GM10248 (cell line): ENCODE measurements around the gene CHID1.

Source experiments
- CTCF ChIA-PET: fragments of 300-600 bp; sonication (Branson Sonifier 250); formaldehyde crosslinking; extraction: SDS; loops from one replicate; lab custom pipeline; 2021; ENCODE audit warnings: antibody characterized with exemption; lab: Yijun Ruan, JAX
- POLR2A ChIA-PET: fragments of 350-650 bp; sonication (Branson Sonifier 250); formaldehyde crosslinking; extraction: SDS; loops from one replicate; lab custom pipeline; 2020; ENCODE audit warnings: antibody characterized with exemption; lab: Yijun Ruan, JAX
- DNase-seq: peaks from one replicate; pipeline ENCODE4 v3.0.0; 2012; ENCODE audit errors: extremely low spot score
- CTCF ChIP-seq: IDR thresholded peaks from 2 replicates; pipeline ENCODE4 v1.5.1; 2012; ENCODE audit warnings: mild to moderate bottlenecking, low read depth; ENCODE audit errors: extremely low read depth, missing control alignments, control extremely low read depth

Gene CHID1

GRCh38 chr11:907668-908067 lies 2.9 kb downstream of the CHID1 start:
- no peak for TF ChIP-seq CTCF
- no peak for DNase-seq
- ChIA-PET POLR2A (no interaction called here), CTCF (no interaction called here)

GRCh38 chr11:905952-906351 lies 4.7 kb downstream of the CHID1 start:
- POLR2A ChIA-PET, result no interaction called here
- CTCF ChIA-PET, result interaction anchor here (1.0 to 1.5 kb wide), 2 partner anchors 13 to 58 kb away, joined by 3 to 4 read pairs; no protein-coding TSS in a partner anchor
- TF ChIP-seq CTCF, result no peak
- DNase-seq, result no peak

- no peak for TF ChIP-seq CTCF
- DNase-seq, result no peak
- CTCF ChIA-PET, result interaction anchor here (1.5 kb wide), 1 partner anchor 56 kb away, joined by 4 read pairs; no protein-coding TSS in a partner anchor
- POLR2A ChIA-PET, result no interaction called here
Observed at GRCh38 chr11:904380-904779, 6.2 kb downstream of the CHID1 start.

- ChIA-PET POLR2A (no interaction called here), CTCF (no interaction called here)
- DNase-seq, result no peak
- TF ChIP-seq CTCF, result no peak
Observed at GRCh38 chr11:901452-902061, 9.1 kb downstream of the CHID1 start.

- ChIA-PET POLR2A (no interaction called here), CTCF (interaction anchor here (1.0 kb wide), 1 partner anchor 21 kb away, joined by 3 read pairs; no protein-coding TSS in a partner anchor)
- no peak for TF ChIP-seq CTCF
- no peak for DNase-seq
Observed at GRCh38 chr11:900545-900944, 10.1 kb downstream of the CHID1 start.

- CTCF ChIA-PET, result interaction anchor here (0.9 kb wide), 1 partner anchor 51 kb away, joined by 3 read pairs; no protein-coding TSS in a partner anchor
- no peak for DNase-seq
- POLR2A ChIA-PET, result no interaction called here
- no peak for TF ChIP-seq CTCF
Observed at GRCh38 chr11:899724-900123, 10.9 kb downstream of the CHID1 start.
